Activated CD4-positive, alpha-beta T cell treated with anti-CD3 and anti-CD28 coated beads, Interleukin-2, amount 10 ng/mL, durations not matched to agents 7 days and 5 days (primary cell): ENCODE results near the gene CTIF. TPM values are rescaled to one million over a fixed set of nuclear protein-coding genes. Genes with fewer than 3 reads are reported as not detected.

Source experiments
- CTCF ChIA-PET: fragments of 350-600 bp; sonication (Branson Sonifier 250); formaldehyde crosslinking; loops from one replicate; lab custom pipeline; 2021; ENCODE audit warnings: antibody characterized with exemption; lab: Charles Lee
- POLR2A ChIA-PET: fragments of 350-600 bp; sonication (Branson Sonifier 250); formaldehyde crosslinking; loops from one replicate; lab custom pipeline; 2021; ENCODE audit warnings: antibody characterized with exemption; lab: Charles Lee
- DNase-seq: peaks from one replicate; pipeline ENCODE4 v3.0.0-alpha.2; 2020
- H3K27ac Mint-ChIP-seq: one replicate; pipeline ENCODE4 v1.8.0; 2021; ENCODE audit warnings: mild to moderate bottlenecking, moderate library complexity, mixed read lengths
- H3K27me3 Mint-ChIP-seq: one replicate; pipeline ENCODE4 v1.8.0; 2021; ENCODE audit warnings: mixed read lengths
- H3K36me3 Mint-ChIP-seq: one replicate; pipeline ENCODE4 v1.8.0; 2021; ENCODE audit warnings: low read depth, mixed read lengths
- H3K4me1 Mint-ChIP-seq: one replicate; pipeline ENCODE4 v1.8.0; 2021; ENCODE audit warnings: mixed read lengths
- H3K4me3 Mint-ChIP-seq: one replicate; pipeline ENCODE4 v1.8.0; 2021; ENCODE audit warnings: mild to moderate bottlenecking, moderate library complexity, mixed read lengths
- H3K9me3 Mint-ChIP-seq: one replicate; pipeline ENCODE4 v1.8.0; 2021; ENCODE audit warnings: mixed read lengths
- total RNA-seq, 2 experiments: library from RNA; stranded (reverse); gene quantifications; one replicate each; pipeline ENCODE4 v1.2.3, GENCODE V29; 2021

Gene CTIF
- total RNA-seq, 2 experiments from 2014 or later = 1.5 to 2.7 TPM

GRCh38 chr18:48548011-48548771 lies 9.4 kb downstream of the CTIF start:
- H3K27ac Mint-ChIP-seq = no peak overlapping the region
- no peaks in the 10 kb centered on the region for H3K9me3 Mint-ChIP-seq
- H3K27me3 Mint-ChIP-seq = peaks cover 12% of the 10 kb centered on the region
- no peak overlapping the region for H3K4me3 Mint-ChIP-seq
- no peaks in the 10 kb centered on the region for H3K36me3 Mint-ChIP-seq
- POLR2A ChIA-PET = no interaction called here
- CTCF ChIA-PET = no interaction called here
- H3K4me1 Mint-ChIP-seq = peaks cover 6% of the 10 kb centered on the region
- no peak for DNase-seq

- no peak overlapping the region for H3K4me3 Mint-ChIP-seq
- H3K4me1 Mint-ChIP-seq = no peaks in the 10 kb centered on the region
- no peaks in the 10 kb centered on the region for H3K9me3 Mint-ChIP-seq
- H3K27me3 Mint-ChIP-seq = peaks cover 9% of the 10 kb centered on the region
- ChIA-PET CTCF (no interaction called here), POLR2A (no interaction called here)
- no peak overlapping the region for H3K27ac Mint-ChIP-seq
- H3K36me3 Mint-ChIP-seq = no peaks in the 10 kb centered on the region
- DNase-seq = no peak
Observed at GRCh38 chr18:48548921-48549320, 10.1 kb downstream of the CTIF start.

GRCh38 chr18:48550101-48550729 lies 11.4 kb downstream of the CTIF start:
- Mint-ChIP-seq H3K36me3 (no peaks in the 10 kb centered on the region), H3K27me3 (peaks cover 5% of the 10 kb centered on the region), H3K4me1 (no peaks in the 10 kb centered on the region), H3K27ac (no peak overlapping the region), H3K4me3 (no peak overlapping the region), H3K9me3 (no peaks in the 10 kb centered on the region)
- ChIA-PET CTCF (no interaction called here), POLR2A (no interaction called here)
- DNase-seq = no peak

GRCh38 chr18:48551100-48551499 lies 12.3 kb downstream of the CTIF start:
- H3K27ac Mint-ChIP-seq = no peak overlapping the region
- DNase-seq = no peak
- H3K27me3 Mint-ChIP-seq = peaks cover 5% of the 10 kb centered on the region
- ChIA-PET POLR2A (no interaction called here), CTCF (no interaction called here)
- no peaks in the 10 kb centered on the region for H3K9me3 Mint-ChIP-seq
- H3K36me3 Mint-ChIP-seq = no peaks in the 10 kb centered on the region
- no peaks in the 10 kb centered on the region for H3K4me1 Mint-ChIP-seq
- H3K4me3 Mint-ChIP-seq = no peak overlapping the region

GRCh38 chr18:48552130-48552529 lies 13.3 kb downstream of the CTIF start:
- POLR2A ChIA-PET = no interaction called here
- DNase-seq = no peak
- CTCF ChIA-PET = no interaction called here
- H3K36me3 Mint-ChIP-seq = no peaks in the 10 kb centered on the region
- no peak overlapping the region for H3K4me3 Mint-ChIP-seq
- H3K27me3 Mint-ChIP-seq = no peaks in the 10 kb centered on the region
- H3K27ac Mint-ChIP-seq = no peak overlapping the region
- no peaks in the 10 kb centered on the region for H3K9me3 Mint-ChIP-seq
- H3K4me1 Mint-ChIP-seq = no peaks in the 10 kb centered on the region

- Mint-ChIP-seq H3K36me3 (no peaks in the 10 kb centered on the region), H3K4me1 (no peaks in the 10 kb centered on the region), H3K9me3 (no peaks in the 10 kb centered on the region), H3K27ac (no peak overlapping the region), H3K4me3 (no peak overlapping the region), H3K27me3 (peaks cover 4% of the 10 kb centered on the region)
- DNase-seq = no peak
- CTCF ChIA-PET = no interaction called here
- POLR2A ChIA-PET = no interaction called here
Observed at GRCh38 chr18:48553236-48553635, 14.4 kb downstream of the CTIF start.

- no peak overlapping the region for H3K27ac Mint-ChIP-seq
- no peak for DNase-seq
- ChIA-PET CTCF (no interaction called here), POLR2A (no interaction called here)
- H3K27me3 Mint-ChIP-seq = peaks cover 4% of the 10 kb centered on the region
- no peak overlapping the region for H3K4me3 Mint-ChIP-seq
- no peaks in the 10 kb centered on the region for H3K36me3 Mint-ChIP-seq
- H3K4me1 Mint-ChIP-seq = no peaks in the 10 kb centered on the region
- H3K9me3 Mint-ChIP-seq = no peaks in the 10 kb centered on the region
Observed at GRCh38 chr18:48554610-48555400, 16.0 kb downstream of the CTIF start.

GRCh38 chr18:48555465-48555995 lies 16.7 kb downstream of the CTIF start:
- no peak overlapping the region for H3K4me3 Mint-ChIP-seq
- no peaks in the 10 kb centered on the region for H3K9me3 Mint-ChIP-seq
- CTCF ChIA-PET = interaction anchor here (0.7 kb wide), 1 partner anchor 9 kb away, joined by 3 read pairs; no protein-coding TSS in a partner anchor
- DNase-seq = no peak
- no peaks in the 10 kb centered on the region for H3K36me3 Mint-ChIP-seq
- POLR2A ChIA-PET = no interaction called here
- no peak overlapping the region for H3K27ac Mint-ChIP-seq
- no peaks in the 10 kb centered on the region for H3K4me1 Mint-ChIP-seq
- peaks cover 4% of the 10 kb centered on the region for H3K27me3 Mint-ChIP-seq

GRCh38 chr18:48557640-48558174 lies 18.9 kb downstream of the CTIF start:
- Mint-ChIP-seq H3K4me1 (no peaks in the 10 kb centered on the region), H3K9me3 (no peaks in the 10 kb centered on the region), H3K4me3 (no peak overlapping the region), H3K36me3 (no peaks in the 10 kb centered on the region), H3K27ac (no peak overlapping the region), H3K27me3 (peaks cover 4% of the 10 kb centered on the region)
- CTCF ChIA-PET = interaction anchor here (1.5 kb wide), 1 partner anchor 9 kb away, joined by 3 read pairs; no protein-coding TSS in a partner anchor
- POLR2A ChIA-PET = no interaction called here
- no peak for DNase-seq

- CTCF ChIA-PET = interaction anchor here (1.5 kb wide), 1 partner anchor 8 kb away, joined by 3 read pairs; no protein-coding TSS in a partner anchor
- POLR2A ChIA-PET = no interaction called here
- Mint-ChIP-seq H3K27ac (no peak overlapping the region), H3K36me3 (no peaks in the 10 kb centered on the region), H3K4me1 (no peaks in the 10 kb centered on the region), H3K4me3 (no peak overlapping the region), H3K27me3 (peaks cover 4% of the 10 kb centered on the region), H3K9me3 (no peaks in the 10 kb centered on the region)
- DNase-seq = no peak
Observed at GRCh38 chr18:48558248-48558647, 19.4 kb downstream of the CTIF start.

- Mint-ChIP-seq H3K4me3 (no peak overlapping the region), H3K9me3 (no peaks in the 10 kb centered on the region), H3K4me1 (peaks cover 5% of the 10 kb centered on the region), H3K27me3 (peaks cover 4% of the 10 kb centered on the region), H3K36me3 (no peaks in the 10 kb centered on the region), H3K27ac (no peak overlapping the region)
- no peak for DNase-seq
- ChIA-PET CTCF (interaction anchor here (1.3 kb wide), 1 partner anchor 17 kb away, joined by 3 read pairs; no protein-coding TSS in a partner anchor), POLR2A (no interaction called here)
Observed at GRCh38 chr18:48560491-48560890, 21.7 kb downstream of the CTIF start.

GRCh38 chr18:48562075-48562474 lies 23.2 kb downstream of the CTIF start:
- peaks cover 5% of the 10 kb centered on the region for H3K4me1 Mint-ChIP-seq
- H3K4me3 Mint-ChIP-seq = no peak overlapping the region

More at GRCh38 chr18:48562075-48562474, 23.2 kb downstream of the CTIF start:
- Mint-ChIP-seq H3K9me3 (no peaks in the 10 kb centered on the region), H3K27ac (no peak overlapping the region), H3K27me3 (peaks cover 4% of the 10 kb centered on the region), H3K36me3 (no peaks in the 10 kb centered on the region)
- ChIA-PET POLR2A (no interaction called here), CTCF (no interaction called here)
- no peak for DNase-seq
